B cell (primary cell): ENCODE results near the gene NLGN1. TPM values are rescaled to one million over a fixed set of nuclear protein-coding genes. Genes with fewer than 3 reads are reported as not detected.

Source experiments
- ATAC-seq: fragments of 200-7000 bp; cut with Tn5 transposase; one replicate; pipeline ENCODE4 v1.10.0; 2021; ENCODE audit warnings: low read depth, mild to moderate bottlenecking, moderate number of reproducible peaks, moderate library complexity
- CTCF ChIA-PET: fragments of 350-600 bp; sonication (Branson Sonifier 250); formaldehyde crosslinking; loops from one replicate; lab custom pipeline; 2021; ENCODE audit warnings: antibody characterized with exemption, inconsistent platforms; lab: Charles Lee
- POLR2A ChIA-PET: fragments of 350-600 bp; sonication (Branson Sonifier 250); formaldehyde crosslinking; loops from one replicate; lab custom pipeline; 2021; ENCODE audit warnings: antibody characterized with exemption; lab: Charles Lee
- DNase-seq: peaks from one replicate; pipeline ENCODE4 v3.0.0; 2013
- H2AFZ ChIP-seq: 2 replicates; pipeline ENCODE4 v1.6.1; 2012; ENCODE audit warnings: mild to moderate bottlenecking, low read depth, low read length; ENCODE audit not compliant: insufficient read depth, poor library complexity, severe bottlenecking
- H3K27ac ChIP-seq, 2 donors: 1 replicate in 1 of 2; 2 replicates in 1 of 2; pipeline ENCODE4 v1.5.1; 2012 to 2013; ENCODE audit warnings: low read length in 2 of 2, mild to moderate bottlenecking in 2 of 2, moderate library complexity in 1 of 2
- H3K27me3 ChIP-seq, 4 experiments: fragments of 200-600 bp in 1 of 4; sonication (generic) in 1 of 4; replicated peaks in 1 of 4; 1 replicate in 2 of 4; 2 replicates in 2 of 4; pipeline versions ENCODE4 v1.6.1 to v1.7.0; 2013 to 2016; ENCODE audit warnings: low read length in 3 of 4, mild to moderate bottlenecking in 2 of 4, mixed read lengths in 1 of 4, moderate library complexity in 1 of 4; ENCODE audit not compliant: insufficient read depth in 4 of 4, control insufficient read depth in 3 of 4; ENCODE audit errors: control extremely low read depth in 1 of 4
- H3K36me3 ChIP-seq, 2 experiments: replicated peaks in 1 of 2; 1 replicate in 1 of 2; 2 replicates in 1 of 2; pipeline versions ENCODE4 v1.6.1 to v1.7.1; 2013; ENCODE audit warnings: low read length in 1 of 2; ENCODE audit not compliant: insufficient read depth in 2 of 2, control insufficient read depth in 1 of 2; ENCODE audit errors: control extremely low read depth in 1 of 2, extremely low read depth in 1 of 2
- H3K4me1 ChIP-seq, 2 donors: fragments of 200-600 bp in 1 of 2; sonication (generic) in 1 of 2; 1 replicate in 1 of 2; 2 replicates in 1 of 2; pipeline versions ENCODE4 v1.5.1 to v1.6.1; 2013 to 2017; ENCODE audit warnings: low read length in 2 of 2; ENCODE audit not compliant: control insufficient read depth in 2 of 2, insufficient read depth in 2 of 2
- H3K4me2 ChIP-seq: replicated peaks from 2 replicates; pipeline ENCODE3; 2012; ENCODE audit warnings: mild to moderate bottlenecking, low read depth, low read length; ENCODE audit not compliant: poor library complexity, severe bottlenecking
- H3K4me3 ChIP-seq, 5 experiments: fragments of 200-600 bp in 1 of 5; sonication (generic) in 1 of 5; 1 replicate in 3 of 5; 2 replicates in 2 of 5; pipeline versions ENCODE4 v1.5.1 to v1.7.0; 2011 to 2016; ENCODE audit warnings: low read length in 4 of 5, mild to moderate bottlenecking in 4 of 5, low read depth in 2 of 5, control low read depth in 1 of 5, moderate library complexity in 1 of 5; ENCODE audit not compliant: insufficient read depth in 1 of 5; ENCODE audit errors: control extremely low read depth in 1 of 5, extremely low read depth in 1 of 5
- H3K79me2 ChIP-seq: fragments of 200-600 bp; sonication (generic); one replicate; pipeline ENCODE4 v1.6.0; 2016; ENCODE audit warnings: low read length; ENCODE audit not compliant: control insufficient read depth, insufficient read depth
- H3K9ac ChIP-seq: fragments of 200-600 bp; sonication (generic); 2 replicates; pipeline ENCODE4 v1.6.1; 2017; ENCODE audit warnings: mild to moderate bottlenecking, low read length, moderate library complexity
- H3K9me3 ChIP-seq, 3 donors: one replicate each; pipeline versions ENCODE4 v1.6.1 to v1.7.1; 2013; ENCODE audit warnings: low read length in 2 of 3; ENCODE audit not compliant: control insufficient read depth in 2 of 3, insufficient read depth in 1 of 3; ENCODE audit errors: control extremely low read depth in 1 of 3
- H4K20me1 ChIP-seq: 2 replicates; pipeline ENCODE4 v1.6.0; 2012; ENCODE audit warnings: mild to moderate bottlenecking, low read length; ENCODE audit not compliant: insufficient read depth, control insufficient read depth, poor library complexity, severe bottlenecking
- H3K27ac Mint-ChIP-seq: one replicate; pipeline ENCODE4 v1.8.0; 2021; ENCODE audit warnings: mixed read lengths
- H3K27me3 Mint-ChIP-seq: one replicate; pipeline ENCODE4 v1.8.0; 2021; ENCODE audit warnings: mixed read lengths
- H3K4me1 Mint-ChIP-seq: one replicate; pipeline ENCODE4 v1.8.0; 2021; ENCODE audit warnings: mixed read lengths
- H3K4me3 Mint-ChIP-seq: one replicate; pipeline ENCODE4 v1.8.0; 2021; ENCODE audit warnings: mixed read lengths
- H3K9me3 Mint-ChIP-seq: one replicate; pipeline ENCODE4 v1.8.0; 2022; ENCODE audit warnings: mixed read lengths; ENCODE audit not compliant: insufficient read depth
- CTCF ChIP-seq: fragments of 200-600 bp; IDR thresholded peaks from one replicate; pipeline ENCODE4 v1.8.0; 2022; ENCODE audit warnings: antibody characterized with exemption, mild to moderate bottlenecking
- EZH2 ChIP-seq: IDR thresholded peaks from 2 replicates; pipeline ENCODE4 v1.6.1; 2012; ENCODE audit warnings: borderline replicate concordance, low read depth, mild to moderate bottlenecking, moderate library complexity, low read length; ENCODE audit not compliant: insufficient read depth, poor library complexity, severe bottlenecking
- WGBS: methylation state at CpG from one replicate; pipeline ENCODE4 v1.1.5; 2013; ENCODE audit warnings: missing lambda C conversion rate; ENCODE audit not compliant: insufficient coverage; 5-methylcytosine and 5-hydroxymethylcytosine counted together
- intact Hi-C: fragments of 100-400 bp; cut with micrococcal nuclease; formaldehyde crosslinking; loops from one replicate; pipeline ENCODE4 v1.10.0; 2022
- polyA plus RNA-seq: library from polyadenylated mRNA; depleted of rRNA; stranded (reverse); fragments of >200 nt; gene quantifications from 2 replicates; pipeline ENCODE4 v1.2.3, GENCODE V29; 2012
- total RNA-seq, 2 donors: library from RNA; stranded (reverse); fragments of 120-200 nt in 1 of 2; gene quantifications; 1 replicate in 1 of 2; 2 replicates in 1 of 2; pipeline versions ENCODE4 v1.2.3 to v1.2.4, GENCODE V29; 2013 to 2022

The NLGN1 gene
- total and polyA plus RNA-seq, 2 donors (not counting 1 experiment from before 2014, with no cell fraction given) = not detected

- H4K20me1 ChIP-seq = no peaks in the 10 kb centered on the region
- no peak overlapping the region for H3K27ac ChIP-seq
- no peak overlapping the region for H3K9ac ChIP-seq
- H3K36me3 ChIP-seq = no peaks in the 10 kb centered on the region
- no peaks in the 10 kb centered on the region for H3K27me3 ChIP-seq
- H3K4me2 ChIP-seq = no peak overlapping the region
- no peak overlapping the region for H3K4me3 Mint-ChIP-seq
- H3K9me3 ChIP-seq = no peaks in the 10 kb centered on the region
- no peaks in the 10 kb centered on the region for H3K9me3 Mint-ChIP-seq
- CTCF ChIA-PET = no interaction called here
- no peak overlapping the region for H3K4me3 ChIP-seq
- WGBS = 100% methylated on average over 1 of the region's 3 CpGs
- no peaks in the 10 kb centered on the region for H3K27me3 Mint-ChIP-seq
- no peak overlapping the region for H3K27ac Mint-ChIP-seq
- no peaks in the 10 kb centered on the region for H3K4me1 ChIP-seq
- ATAC-seq (no peak), DNase-seq (no peak)
- POLR2A ChIA-PET = no interaction called here
- intact Hi-C loops = no loop called here
- H3K79me2 ChIP-seq = no peaks in the 10 kb centered on the region
- H3K4me1 Mint-ChIP-seq = no peaks in the 10 kb centered on the region
- TF ChIP-seq EZH2 (no peak), CTCF (no peak)
- no peak overlapping the region for H2AFZ ChIP-seq
Observed at GRCh38 chr3:173826901-173827609, 429.5 kb downstream of the NLGN1 start.

- no peaks in the 10 kb centered on the region for H4K20me1 ChIP-seq
- no peaks in the 10 kb centered on the region for H3K36me3 ChIP-seq
- H3K4me2 ChIP-seq = no peak overlapping the region
- no peak overlapping the region for H3K4me3 ChIP-seq
- Mint-ChIP-seq H3K9me3 (no peaks in the 10 kb centered on the region), H3K4me1 (no peaks in the 10 kb centered on the region), H3K27me3 (no peaks in the 10 kb centered on the region), H3K27ac (no peak overlapping the region), H3K4me3 (no peak overlapping the region)
- no peaks in the 10 kb centered on the region for H3K4me1 ChIP-seq
- TF ChIP-seq EZH2 (no peak), CTCF (no peak)
- ATAC-seq (no peak), DNase-seq (no peak)
- no peaks in the 10 kb centered on the region for H3K79me2 ChIP-seq
- H3K9me3 ChIP-seq = no peaks in the 10 kb centered on the region
- ChIA-PET CTCF (no interaction called here), POLR2A (no interaction called here)
- no peak overlapping the region for H3K9ac ChIP-seq
- no peak overlapping the region for H2AFZ ChIP-seq
- H3K27me3 ChIP-seq = no peaks in the 10 kb centered on the region
- intact Hi-C loops = no loop called here
- WGBS = 60% methylated on average over 1 of the region's 4 CpGs
- no peak overlapping the region for H3K27ac ChIP-seq
Observed at GRCh38 chr3:173838644-173839043, 441.1 kb downstream of the NLGN1 start.
